Loucy (cell line): ENCODE results near the gene NINL.

Source experiments
- H2AFZ ChIP-seq: fragments of 200-600 bp; sonication (generic); 2 replicates; pipeline ENCODE4 v1.6.0; 2016; ENCODE audit warnings: antibody characterized with exemption, mild to moderate bottlenecking, low read length, moderate library complexity
- H3F3A ChIP-seq: fragments of 200-600 bp; 2 replicates; pipeline ENCODE4 v1.6.0; 2016; ENCODE audit warnings: antibody characterized with exemption, low read depth, mild to moderate bottlenecking
- H3K27me3 ChIP-seq: fragments of 200-600 bp; sonication (generic); 2 replicates; pipeline ENCODE4 v1.6.1; 2014; ENCODE audit warnings: low read length, mild to moderate bottlenecking; ENCODE audit not compliant: insufficient read depth, poor library complexity, severe bottlenecking
- H3K36me3 ChIP-seq: fragments of 200-600 bp; sonication (generic); 2 replicates; pipeline ENCODE4 v1.6.1; 2016; ENCODE audit warnings: low read length; ENCODE audit not compliant: insufficient read depth
- H3K4me1 ChIP-seq: fragments of 200-600 bp; sonication (generic); 2 replicates; pipeline ENCODE4 v1.5.1; 2014; ENCODE audit warnings: low read length, mild to moderate bottlenecking; ENCODE audit not compliant: insufficient read depth, poor library complexity, severe bottlenecking
- H3K4me2 ChIP-seq: fragments of 200-600 bp; sonication (generic); 2 replicates; pipeline ENCODE4 v1.6.0; 2014; ENCODE audit warnings: antibody characterized with exemption, low read length, low read depth, mild to moderate bottlenecking; ENCODE audit not compliant: poor library complexity, severe bottlenecking
- H3K4me3 ChIP-seq: fragments of 200-600 bp; sonication (generic); 2 replicates; pipeline ENCODE4 v1.5.1; 2014; ENCODE audit warnings: low read length, mild to moderate bottlenecking, mixed read lengths; ENCODE audit not compliant: poor library complexity, severe bottlenecking
- H3K79me2 ChIP-seq: fragments of 200-600 bp; sonication (generic); 2 replicates; pipeline ENCODE4 v1.6.1; 2014; ENCODE audit warnings: low read length; ENCODE audit not compliant: insufficient read depth
- H3K9ac ChIP-seq: fragments of 200-600 bp; sonication (generic); 2 replicates; pipeline ENCODE4 v1.6.0; 2014; ENCODE audit warnings: mild to moderate bottlenecking, low read depth, low read length, moderate library complexity; ENCODE audit not compliant: poor library complexity, severe bottlenecking
- H3K9me2 ChIP-seq: fragments of 200-600 bp; sonication (generic); replicated peaks from 2 replicates; pipeline ENCODE4 v1.6.1; 2016; ENCODE audit warnings: low read depth, low read length, mixed read lengths
- H3K9me3 ChIP-seq: fragments of 200-600 bp; sonication (generic); 2 replicates; pipeline ENCODE4 v1.6.1; 2014; ENCODE audit warnings: mild to moderate bottlenecking, antibody characterized with exemption, low read length, low read depth; ENCODE audit not compliant: insufficient read depth
- H4K20me1 ChIP-seq: fragments of 200-600 bp; sonication (generic); 2 replicates; pipeline ENCODE4 v1.6.0; 2014; ENCODE audit warnings: antibody characterized with exemption, low read length, mild to moderate bottlenecking; ENCODE audit not compliant: insufficient read depth, poor library complexity, severe bottlenecking
- CTCF ChIP-seq: fragments of 200-600 bp; sonication (generic); conservative IDR thresholded peaks from 2 replicates; pipeline ENCODE4 v1.5.1; 2014; ENCODE audit warnings: mild to moderate bottlenecking, antibody characterized with exemption, low read length
- EZH2phosphoT487 ChIP-seq: fragments of 200-600 bp; IDR thresholded peaks from 2 replicates; pipeline ENCODE4 v1.6.1; 2018; ENCODE audit warnings: antibody characterized with exemption, mild to moderate bottlenecking, moderate library complexity, borderline replicate concordance

The NINL gene

GRCh38 chr20:25480156-25480555 is 105.2 kb downstream of the NINL start:
- no peak overlapping the region for H3K4me3 ChIP-seq
- H3K4me2 ChIP-seq: no peak overlapping the region
- H3K36me3 ChIP-seq: peaks cover 52% of the 10 kb centered on the region; the same call in 1 of the 2 replicates
- no peaks in the 10 kb centered on the region for H3K9me3 ChIP-seq
- H3K9ac ChIP-seq: no peak overlapping the region
- H3K79me2 ChIP-seq: no peaks in the 10 kb centered on the region
- H2AFZ ChIP-seq: no peak overlapping the region
- peaks cover 2% of the 10 kb centered on the region for H3K4me1 ChIP-seq
- H3F3A ChIP-seq: no peaks in the 10 kb centered on the region
- H4K20me1 ChIP-seq: no peaks in the 10 kb centered on the region
- H3K27me3 ChIP-seq: no peaks in the 10 kb centered on the region
- H3K9me2 ChIP-seq: no peaks in the 10 kb centered on the region
- no peak for TF ChIP-seq EZH2phosphoT487
- no peak for TF ChIP-seq CTCF

GRCh38 chr20:25479638-25480037 is 105.7 kb downstream of the NINL start:
- Histone ChIP-seq H3K9me3 (no peaks in the 10 kb centered on the region), H3K4me2 (no peak overlapping the region), H3K4me1 (no peaks in the 10 kb centered on the region), H3K27me3 (no peaks in the 10 kb centered on the region), H3K9ac (no peak overlapping the region), H3K9me2 (no peaks in the 10 kb centered on the region), H3K4me3 (no peak overlapping the region), H2AFZ (no peak overlapping the region), H4K20me1 (no peaks in the 10 kb centered on the region), H3K79me2 (no peaks in the 10 kb centered on the region), H3F3A (no peaks in the 10 kb centered on the region), H3K36me3 (peaks cover 48% of the 10 kb centered on the region; the same call in 1 of the 2 replicates)
- TF ChIP-seq CTCF (no peak), EZH2phosphoT487 (no peak)

- Histone ChIP-seq H3K9ac (no peak overlapping the region), H3K4me1 (no peaks in the 10 kb centered on the region), H3K36me3 (peaks cover 45% of the 10 kb centered on the region; the same call in 1 of the 2 replicates), H3K9me2 (no peaks in the 10 kb centered on the region), H4K20me1 (no peaks in the 10 kb centered on the region), H3K4me2 (no peak overlapping the region), H2AFZ (no peak overlapping the region), H3K27me3 (no peaks in the 10 kb centered on the region), H3K9me3 (no peaks in the 10 kb centered on the region), H3K79me2 (no peaks in the 10 kb centered on the region), H3F3A (no peaks in the 10 kb centered on the region), H3K4me3 (no peak overlapping the region)
- TF ChIP-seq CTCF: no peak
- no peak for TF ChIP-seq EZH2phosphoT487
Observed at GRCh38 chr20:25478889-25479568, 106.3 kb downstream of the NINL start.
